NCI-H2196 treated with DMSO at 0.1 percent for 48 hours (cell line): ENCODE measurements around the gene SLC6A4.
"Not testable (repeated sequence)": the region's sequence is repeated elsewhere in the genome, so short reads cannot be mapped to it uniquely, and the experiment has no call there.

Source experiments
- DNase-seq: peaks from one replicate; lab custom pipeline; 2025; ENCODE audit not compliant: unreplicated experiment; lab: John Stamatoyannopoulos, UW

Gene SLC6A4

DNA sequence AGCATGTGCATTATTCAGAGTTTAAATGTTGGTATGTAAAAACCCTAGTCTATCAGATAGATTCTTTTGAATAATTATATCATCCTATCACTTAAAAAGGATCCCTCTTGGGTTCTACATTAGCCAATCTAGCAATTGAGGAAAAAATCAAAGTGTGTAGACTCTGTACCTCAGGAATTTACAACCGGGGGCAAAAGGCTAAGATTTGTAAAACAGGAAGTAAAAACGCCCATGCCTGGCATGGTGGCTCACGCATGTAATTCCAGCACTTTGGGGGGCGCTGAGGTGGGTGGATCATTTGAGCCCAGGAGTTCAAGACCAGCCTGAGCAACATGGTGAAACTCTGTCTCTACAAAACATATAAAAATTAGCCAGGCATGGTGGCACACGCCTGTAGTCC, 58.6 kb downstream of the SLC6A4 start:
- no peak for DNase-seq

DNA sequence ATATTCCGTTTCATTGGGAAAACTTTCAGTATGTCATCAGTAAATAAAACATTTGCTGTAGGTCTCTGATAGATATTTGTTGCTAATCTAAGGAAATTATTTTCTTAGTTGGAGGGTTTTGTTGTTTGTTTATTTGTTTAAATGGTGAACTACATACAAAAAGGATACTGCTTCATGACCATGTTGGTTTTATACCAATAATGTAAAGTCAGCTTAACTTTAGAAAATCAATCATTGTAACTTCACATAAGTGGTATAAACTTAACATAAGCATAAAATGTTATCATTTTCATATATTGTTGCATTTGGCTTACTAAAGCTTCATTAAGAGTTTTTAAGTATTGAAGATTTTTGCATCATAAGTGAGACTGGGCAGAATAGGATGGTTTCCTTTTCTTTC, 60.9 kb downstream of the SLC6A4 start:
- no peak for DNase-seq

DNA sequence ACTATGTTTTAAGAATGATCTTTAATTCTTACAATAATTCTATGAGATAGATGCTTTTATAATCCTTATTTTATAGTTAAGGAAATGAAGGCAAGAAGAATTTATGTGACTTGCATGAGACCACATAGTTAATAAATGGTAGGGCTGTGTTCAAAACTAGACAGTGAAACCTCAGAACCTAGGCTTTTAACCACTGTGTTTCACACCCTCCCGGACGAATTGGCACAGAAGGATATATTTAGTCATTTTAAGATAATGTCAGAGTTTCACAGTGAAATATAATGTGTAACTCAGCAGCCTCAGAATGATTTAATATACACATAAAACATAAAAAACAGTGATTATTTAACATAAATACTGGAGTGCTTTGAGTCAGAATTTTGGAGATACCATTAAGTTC, 61.8 kb downstream of the SLC6A4 start:
- DNase-seq = no peak

DNA sequence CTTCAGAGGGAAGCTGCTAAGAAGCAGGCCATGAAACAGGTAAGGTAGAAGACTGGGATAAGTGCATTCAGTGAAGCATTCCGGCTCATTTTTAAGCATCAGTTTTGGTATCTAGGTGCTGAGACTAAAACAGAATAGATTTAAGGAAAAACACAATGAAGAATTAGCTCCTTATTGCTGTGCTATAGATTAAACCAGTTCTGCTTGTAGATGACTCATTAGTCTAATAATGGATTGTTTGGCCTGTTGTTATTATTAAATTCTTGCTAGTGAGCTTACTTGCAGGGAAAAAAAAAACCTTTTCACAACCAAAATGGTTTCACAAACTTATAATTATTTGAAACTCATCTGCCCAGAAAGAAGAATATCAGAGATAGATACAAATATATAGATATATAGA, 62.9 kb downstream of the SLC6A4 start:
- DNase-seq = no peak

DNA sequence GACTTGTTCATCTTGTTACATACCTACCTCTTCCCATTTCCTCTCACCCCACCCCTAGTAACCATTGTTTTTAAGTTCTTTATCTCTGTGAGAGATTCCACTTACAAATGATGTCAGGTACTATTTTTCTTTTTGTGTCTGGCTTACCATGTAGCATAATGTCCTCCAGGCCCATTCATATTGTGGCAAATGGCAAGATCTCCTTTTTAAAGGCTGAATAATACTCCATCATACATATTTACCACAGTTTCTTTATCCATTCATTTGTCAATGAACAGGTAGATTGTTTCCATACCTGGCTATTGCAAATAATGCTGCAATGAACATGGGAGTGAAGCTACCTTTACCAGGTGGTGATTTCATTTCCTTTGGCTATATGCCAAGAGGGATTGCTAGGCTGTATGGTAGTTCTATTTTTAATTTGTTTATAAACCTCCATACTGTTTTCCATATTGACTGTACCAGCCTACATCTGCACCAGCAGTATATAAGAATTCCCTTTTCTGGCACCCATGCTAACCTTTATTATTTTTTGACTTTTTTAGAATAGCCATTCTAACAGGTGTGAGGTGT, 65.0 kb downstream of the SLC6A4 start:
- no peak for DNase-seq

DNA sequence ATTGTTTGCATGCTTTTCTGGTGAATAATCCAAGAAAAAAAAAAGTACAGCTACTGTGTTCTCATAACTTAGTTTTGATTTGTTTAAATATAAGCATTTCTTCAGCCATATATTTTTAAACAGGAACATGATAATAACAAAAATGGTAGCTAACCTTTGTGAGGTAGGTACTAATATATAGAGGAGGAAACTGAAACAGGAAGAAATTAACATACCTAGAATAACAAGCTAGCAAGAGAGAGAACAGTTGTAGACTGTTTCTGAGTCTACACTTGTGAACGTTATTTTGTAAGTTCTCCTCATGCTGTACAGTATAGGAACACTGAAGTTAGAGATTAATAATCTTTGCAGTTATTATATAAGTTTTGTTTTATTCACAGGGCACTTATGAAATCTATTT, 69.5 kb downstream of the SLC6A4 start:
- no peak for DNase-seq

DNA sequence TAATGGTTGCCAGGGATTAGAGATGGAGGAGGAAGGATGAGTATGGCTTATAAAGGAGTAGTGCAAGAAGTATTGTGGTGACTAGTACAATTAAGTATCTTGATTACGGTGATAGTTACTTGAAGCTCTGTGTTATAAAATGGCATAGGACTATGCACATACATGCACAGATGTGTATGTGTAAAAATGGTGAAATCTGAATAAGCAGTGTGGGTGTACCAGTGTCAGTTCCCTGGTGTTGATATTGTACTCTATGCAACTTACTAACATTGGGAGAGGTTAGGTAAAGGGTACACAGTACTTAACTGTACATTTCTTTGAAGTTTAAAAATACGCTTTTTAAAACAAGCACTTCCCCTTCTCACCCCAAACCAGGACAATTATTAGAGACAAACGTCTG, 70.3 kb downstream of the SLC6A4 start:
- DNase-seq = no peak

DNA sequence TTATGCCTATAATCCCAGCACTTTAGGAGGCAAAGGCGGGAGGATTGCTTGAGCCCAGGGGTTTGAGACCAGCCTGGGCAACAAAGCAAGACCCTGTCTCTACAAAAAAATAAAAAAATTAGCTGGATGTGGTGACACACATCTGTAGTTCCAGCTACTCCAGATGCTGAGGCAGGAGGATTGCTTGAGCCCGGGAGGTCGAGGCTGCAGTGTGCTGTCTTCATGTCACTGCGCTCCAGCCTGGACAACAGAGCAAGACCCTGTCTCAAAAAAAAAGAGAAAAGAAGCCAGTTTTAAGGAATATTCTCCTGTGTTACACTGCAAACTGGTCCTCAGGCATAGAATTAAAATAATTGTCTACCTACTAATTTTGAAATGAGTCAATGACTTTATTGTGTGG, 71.0 kb downstream of the SLC6A4 start:
- DNase-seq = no peak

DNA sequence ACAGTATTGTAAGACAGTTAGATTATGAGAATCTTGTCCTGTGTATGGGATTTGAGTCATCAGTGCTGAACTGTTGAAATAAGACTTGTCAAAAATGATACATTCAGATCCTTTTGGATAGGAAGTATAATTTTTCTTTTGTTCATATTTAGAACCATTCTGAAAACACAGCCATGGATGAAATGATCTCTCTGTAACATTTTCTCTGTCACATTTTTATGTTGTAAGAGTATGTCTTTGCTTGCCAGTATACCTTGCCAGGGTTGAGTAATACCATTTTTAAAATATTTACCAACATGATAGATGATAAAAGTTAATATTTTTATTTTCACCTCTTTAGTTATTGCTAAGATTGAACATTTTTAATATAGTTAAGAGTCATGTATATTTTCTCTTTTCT, 73.9 kb downstream of the SLC6A4 start:
- DNase-seq = no peak

DNA sequence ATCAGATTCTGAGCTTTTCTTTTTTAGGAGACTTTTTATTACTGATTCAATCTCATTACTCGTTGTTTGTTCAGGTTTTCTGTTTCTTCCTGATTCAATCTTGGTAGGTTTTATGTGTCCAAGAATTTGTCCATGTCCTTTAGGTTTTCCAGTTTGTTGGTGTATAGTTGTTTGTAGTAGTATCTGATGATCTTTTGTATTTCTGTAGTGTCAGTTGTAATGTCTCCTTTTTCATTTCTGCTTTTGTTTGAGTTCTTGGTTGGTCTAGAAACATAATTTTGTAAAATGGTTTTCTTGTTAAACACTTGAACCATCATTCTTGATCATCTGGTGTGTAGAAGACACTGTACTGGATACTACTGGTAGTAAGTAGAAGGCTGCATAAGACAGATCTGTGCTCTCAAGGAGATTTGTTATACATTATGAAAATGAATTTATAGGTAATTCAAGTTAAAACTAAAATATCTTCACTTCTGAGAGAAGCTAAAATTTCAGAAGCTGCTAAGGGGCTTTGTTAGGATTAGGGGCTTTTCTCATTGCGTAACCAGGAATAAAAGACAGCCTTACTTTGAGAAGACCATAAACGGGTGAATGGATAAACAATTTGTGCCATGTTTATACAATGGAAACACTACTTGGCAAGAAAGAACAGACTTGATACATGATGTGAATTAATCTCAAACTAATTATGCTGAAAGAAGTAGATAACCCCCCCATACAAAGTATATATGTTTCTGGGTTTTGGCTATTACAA, 74.9 kb downstream of the SLC6A4 start:
- no peak for DNase-seq

DNA sequence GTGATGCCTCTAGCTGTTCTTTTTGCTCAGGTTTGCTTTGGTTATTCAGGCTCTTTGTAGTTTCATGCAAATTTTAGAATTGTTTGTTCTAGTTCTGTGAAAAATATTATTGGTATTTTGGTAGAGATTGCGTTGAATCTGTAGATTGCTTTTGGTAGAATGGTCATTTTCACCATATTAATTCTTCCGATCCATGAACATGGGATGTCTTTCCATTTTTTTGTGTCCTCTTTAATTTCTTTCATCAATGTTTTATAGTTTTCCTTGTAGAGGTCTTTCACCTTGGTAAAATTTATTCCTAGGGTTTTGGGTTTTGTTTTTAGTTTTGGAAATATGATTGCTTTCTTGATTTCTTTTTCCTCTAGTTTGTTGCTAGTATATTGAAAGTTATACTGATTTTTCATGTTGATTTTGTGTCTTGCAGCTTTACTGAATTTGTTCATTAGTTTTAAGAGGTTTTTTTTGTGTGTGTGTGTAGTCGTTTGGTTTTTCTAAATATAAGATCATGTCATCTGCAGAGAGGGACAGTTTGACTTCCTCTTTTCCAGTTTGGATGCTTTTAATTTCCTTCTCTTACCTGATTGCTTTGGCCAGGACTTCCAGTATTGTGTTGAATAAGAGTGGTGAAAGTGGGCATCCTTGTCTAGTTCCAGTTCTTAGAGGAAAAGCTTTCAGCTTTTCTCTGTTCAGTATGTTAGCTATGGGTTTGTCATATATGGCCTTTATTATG, 76.4 kb downstream of the SLC6A4 start:
- DNase-seq = no peak

DNA sequence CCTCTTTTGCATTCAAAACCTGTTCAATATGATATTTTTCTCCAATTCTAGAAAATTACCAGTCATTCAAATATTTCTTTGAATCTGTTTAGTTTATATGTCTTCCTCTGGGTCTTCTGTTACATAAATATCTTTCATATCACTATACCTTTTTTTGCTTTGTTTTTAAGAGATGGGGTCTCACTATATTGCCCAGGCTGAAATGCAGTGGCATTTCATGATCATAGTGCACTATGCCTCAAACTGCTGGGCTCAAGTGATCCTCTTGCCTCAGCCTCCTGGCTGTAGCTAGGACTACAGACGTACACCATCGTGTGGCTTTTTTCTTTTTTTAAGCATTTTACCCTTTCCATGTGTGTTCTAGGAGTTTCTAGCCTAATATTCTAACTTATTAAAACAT, 80.1 kb downstream of the SLC6A4 start:
- DNase-seq = no peak

DNA sequence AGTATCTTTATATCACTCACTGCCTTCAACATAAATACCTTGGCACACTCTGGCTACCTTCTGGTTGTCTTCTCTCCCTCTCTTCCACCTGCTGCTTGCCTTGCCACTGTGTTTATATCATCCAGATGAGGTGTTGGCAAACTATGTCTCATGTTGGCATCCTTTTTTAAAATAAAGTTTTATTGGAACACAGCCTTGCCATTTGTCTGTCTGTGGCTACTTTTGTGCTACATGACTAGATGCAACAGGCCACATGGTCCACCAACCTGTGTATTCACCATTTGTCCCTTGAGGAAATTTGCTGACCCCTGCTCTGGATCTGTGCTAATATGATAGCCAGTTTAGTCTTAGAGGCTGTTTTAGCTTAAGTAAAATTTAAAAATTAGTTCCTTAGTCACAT, 82.0 kb downstream of the SLC6A4 start:
- no peak for DNase-seq

DNA sequence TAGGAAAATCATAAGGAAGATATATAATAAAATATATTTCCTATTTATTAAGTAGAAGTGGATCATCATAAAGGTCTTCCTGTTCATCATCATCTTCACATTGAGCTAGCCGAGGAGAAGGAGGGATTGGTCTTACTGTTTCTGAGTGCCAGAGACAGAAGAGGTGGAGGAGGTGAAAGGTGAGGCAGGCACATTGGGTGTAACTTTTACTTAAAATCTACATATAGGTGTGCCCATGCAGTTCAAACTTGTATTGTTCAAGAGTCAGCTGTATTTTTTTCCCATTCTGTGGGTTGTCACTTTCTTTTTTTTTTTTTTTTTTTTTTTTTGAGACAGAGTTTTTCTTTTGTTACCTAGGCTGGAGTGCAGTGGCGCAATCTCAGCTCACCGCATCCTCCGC, 84.0 kb downstream of the SLC6A4 start:
- no peak for DNase-seq

DNA sequence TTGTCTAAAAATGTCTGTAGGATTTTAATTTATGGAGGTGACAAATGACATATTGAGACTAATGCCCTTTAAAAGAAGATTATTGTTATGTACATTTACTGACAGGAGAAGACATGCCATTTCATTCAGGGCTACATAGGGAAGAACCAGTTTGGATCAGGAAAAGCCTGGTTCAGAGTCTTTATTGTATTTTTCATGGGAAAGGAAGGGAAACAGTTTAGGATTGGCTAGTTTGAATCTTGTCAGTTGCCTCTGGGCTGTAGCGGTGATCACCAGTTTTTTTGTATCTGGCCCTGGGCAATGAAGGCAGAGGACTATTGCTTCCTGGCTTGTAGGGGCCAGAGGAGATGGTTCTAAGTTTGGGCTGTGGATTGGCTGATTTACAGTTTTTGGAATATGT, 87.1 kb downstream of the SLC6A4 start:
- no peak for DNase-seq

DNA sequence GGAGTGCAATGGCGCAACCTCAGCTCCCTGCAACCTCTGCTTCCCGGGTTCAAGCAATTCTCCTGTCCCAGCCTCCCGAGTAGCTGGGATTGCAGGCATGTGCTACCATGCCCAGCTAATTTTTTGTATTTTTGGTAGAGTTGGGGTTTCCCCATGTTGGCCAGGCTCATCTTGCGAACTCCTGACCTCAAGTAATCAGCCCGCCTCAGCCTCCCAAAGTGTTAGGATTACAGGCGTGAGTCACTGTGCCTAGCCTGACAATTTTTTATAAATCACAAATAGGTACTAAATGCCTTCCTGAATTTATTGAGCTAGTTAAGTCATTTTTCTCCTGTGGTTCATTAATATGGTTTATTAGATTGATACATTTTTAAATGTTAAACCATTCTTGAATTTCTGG, 87.6 kb downstream of the SLC6A4 start:
- DNase-seq = not testable (repeated sequence)
